Liver (tissue), 9 donors: Measurements from ENCODE around the gene MST1. TPM values are rescaled to one million over a fixed set of nuclear protein-coding genes. Genes with fewer than 3 reads are reported as not detected.

Source experiments
- DNase-seq: peaks from one replicate; pipeline ENCODE4 v3.0.0-alpha.2; 2017; ENCODE audit warnings: low spot score
- H3K27ac ChIP-seq, 2 donors: one replicate each; pipeline ENCODE4 v1.7.0; 2013; ENCODE audit warnings: inconsistent platforms in 2 of 2, low read length in 2 of 2, control low read depth in 1 of 2, low read depth in 1 of 2, mild to moderate bottlenecking in 1 of 2
- H3K27me3 ChIP-seq, 4 donors: one replicate each; pipeline versions ENCODE4 v1.6.1 to v1.7.0; 2013; ENCODE audit warnings: low read length in 3 of 4, inconsistent platforms in 1 of 4, mild to moderate bottlenecking in 1 of 4, moderate library complexity in 1 of 4; ENCODE audit not compliant: control insufficient read depth in 4 of 4, insufficient read depth in 4 of 4
- H3K36me3 ChIP-seq, 4 donors: one replicate each; pipeline versions ENCODE4 v1.6.1 to v1.7.0; 2013; ENCODE audit warnings: low read length in 3 of 4, mild to moderate bottlenecking in 3 of 4, low read depth in 1 of 4, moderate library complexity in 1 of 4; ENCODE audit not compliant: control insufficient read depth in 4 of 4, insufficient read depth in 3 of 4
- H3K4me1 ChIP-seq, 4 donors: one replicate each; pipeline versions ENCODE4 v1.6.1 to v1.7.0; 2013; ENCODE audit warnings: low read length in 3 of 4, mild to moderate bottlenecking in 3 of 4, moderate library complexity in 1 of 4; ENCODE audit not compliant: control insufficient read depth in 4 of 4, insufficient read depth in 4 of 4
- H3K4me3 ChIP-seq, 3 donors: one replicate each; pipeline versions ENCODE4 v1.6.1 to v1.7.0; 2013; ENCODE audit warnings: low read length in 3 of 3, control low read depth in 1 of 3, low read depth in 1 of 3, mild to moderate bottlenecking in 1 of 3
- H3K9ac ChIP-seq, 2 donors: one replicate each; pipeline ENCODE4 v1.7.0; 2013; ENCODE audit warnings: low read length in 2 of 2, mild to moderate bottlenecking in 2 of 2, moderate library complexity in 2 of 2, control low read depth in 1 of 2, low read depth in 1 of 2
- H3K9me3 ChIP-seq, 4 donors: one replicate each; pipeline versions ENCODE4 v1.6.1 to v1.7.0; 2013; ENCODE audit warnings: low read length in 3 of 4; ENCODE audit not compliant: control insufficient read depth in 4 of 4
- ATF3 ChIP-seq: IDR thresholded peaks from 2 replicates; pipeline ENCODE4 v1.6.1; 2016; ENCODE audit warnings: antibody characterized with exemption
- EGR1 ChIP-seq, 2 donors: IDR thresholded peaks; 2 replicates each; pipeline ENCODE4 v1.6.1; 2016 to 2018; ENCODE audit warnings: antibody characterized with exemption in 2 of 2, low read depth in 2 of 2
- FOXA1 ChIP-seq: IDR thresholded peaks from 2 replicates; pipeline ENCODE4 v1.6.1; 2016; ENCODE audit warnings: antibody characterized with exemption
- FOXA2 ChIP-seq: IDR thresholded peaks from 2 replicates; pipeline ENCODE4 v1.6.1; 2016; ENCODE audit warnings: antibody characterized with exemption
- GABPA ChIP-seq, 2 donors: IDR thresholded peaks in 1 of 2; conservative IDR thresholded peaks in 1 of 2; 2 replicates each; pipeline ENCODE4 v1.6.1; 2016; ENCODE audit warnings: antibody characterized with exemption in 2 of 2, mild to moderate bottlenecking in 1 of 2, moderate library complexity in 1 of 2
- HNF4A ChIP-seq, 2 donors: conservative IDR thresholded peaks; 2 replicates each; pipeline ENCODE4 v1.6.1; 2016; ENCODE audit warnings: antibody characterized with exemption in 2 of 2, mild to moderate bottlenecking in 2 of 2
- HNF4G ChIP-seq: IDR thresholded peaks from 2 replicates; pipeline ENCODE4 v1.6.1; 2016; ENCODE audit warnings: antibody characterized with exemption
- MAX ChIP-seq: IDR thresholded peaks from 2 replicates; pipeline ENCODE4 v1.6.1; 2016; ENCODE audit warnings: antibody characterized with exemption
- NR2F2 ChIP-seq: IDR thresholded peaks from 2 replicates; pipeline ENCODE4 v1.6.1; 2016; ENCODE audit warnings: antibody characterized with exemption
- RAD21 ChIP-seq, 2 donors: IDR thresholded peaks; 2 replicates each; pipeline ENCODE4 v1.6.1; 2016; ENCODE audit warnings: antibody characterized with exemption in 2 of 2, mild to moderate bottlenecking in 2 of 2
- RXRA ChIP-seq, 2 donors: IDR thresholded peaks; 2 replicates each; pipeline ENCODE4 v1.6.1; 2017 to 2018; ENCODE audit warnings: antibody characterized with exemption in 2 of 2, mild to moderate bottlenecking in 1 of 2
- SP1 ChIP-seq: IDR thresholded peaks from 2 replicates; pipeline ENCODE4 v1.6.1; 2018; ENCODE audit warnings: antibody characterized with exemption, mild to moderate bottlenecking
- TAF1 ChIP-seq: conservative IDR thresholded peaks from 2 replicates; pipeline ENCODE4 v1.6.1; 2016; ENCODE audit warnings: antibody characterized with exemption, mild to moderate bottlenecking
- YY1 ChIP-seq: IDR thresholded peaks from 2 replicates; pipeline ENCODE4 v1.6.1; 2016; ENCODE audit warnings: antibody characterized with exemption, mild to moderate bottlenecking
- ZBTB33 ChIP-seq: IDR thresholded peaks from 2 replicates; pipeline ENCODE4 v1.6.1; 2016; ENCODE audit warnings: antibody characterized with exemption
- WGBS: extraction: QIAGEN DNeasy Blood & Tissue Kit; methylation state at CpG from one replicate; pipeline ENCODE4 v1.1.7; 2013; 5-methylcytosine and 5-hydroxymethylcytosine counted together
- polyA plus RNA-seq, 2 donors: library from polyadenylated mRNA; stranded (reverse) in 1 of 2; unstranded in 1 of 2; fragments of 200-250 nt in 1 of 2; fragments of >200 nt in 1 of 2; fragmentation: Nextera tagmentation in 1 of 2; extraction: Ambion mirVana in 1 of 2; gene quantifications; one replicate each; pipeline versions ENCODE4 v1.2.1 to v1.2.3, GENCODE V29; 2013 to 2015
- total RNA-seq, 2 donors: library from RNA; depleted of rRNA; stranded (reverse); fragments of >200 nt; gene quantifications; one replicate each; pipeline ENCODE4 v1.2.3, GENCODE V29; 2014
- TF ChIP-seq, protein P1 (sequence below): fragments of 150-350 bp; IDR thresholded peaks from 2 replicates; pipeline ENCODE4 v1.5.1; 2017; ENCODE audit warnings: improper control_type of control experiment, low read depth, low read length; ENCODE audit not compliant: missing input control
- TF ChIP-seq, protein P2 (sequence below): IDR thresholded peaks from 2 replicates; pipeline ENCODE4 v1.6.1; 2016; ENCODE audit warnings: antibody characterized with exemption, mild to moderate bottlenecking
- donor health status: healthy.
- donor health status: healthy.
- donor health status: healthy.
- donor health status: healthy.
- donor health status: healthy.

The MST1 gene
- total and polyA plus RNA-seq, 4 donors: 262 to 634 (median 530) TPM

GRCh38 chr3:49641921-49642707, 47.2 kb downstream of the MST1 start:
- 93% methylated on average over 14 of the region's 14 CpGs for WGBS
- TF ChIP-seq NR2F2: no peak
- no peak for TF ChIP-seq FOXA2
- no peak for TF ChIP-seq TAF1
- no peak for TF ChIP-seq EGR1 (IDR thresholded peaks at IDR 0.05; ENCODE audit: low read depth in 2 of 2)
- no peak for TF ChIP-seq HNF4A (conservative IDR thresholded peaks at IDR 0.05)
- TF ChIP-seq ZBTB33: no peak
- no peak for TF ChIP-seq MAX
- no peak for TF ChIP-seq ATF3
- no peak for TF ChIP-seq HNF4G
- TF ChIP-seq RAD21 (IDR thresholded peaks at IDR 0.05): no peak
- TF ChIP-seq, protein P1, sequence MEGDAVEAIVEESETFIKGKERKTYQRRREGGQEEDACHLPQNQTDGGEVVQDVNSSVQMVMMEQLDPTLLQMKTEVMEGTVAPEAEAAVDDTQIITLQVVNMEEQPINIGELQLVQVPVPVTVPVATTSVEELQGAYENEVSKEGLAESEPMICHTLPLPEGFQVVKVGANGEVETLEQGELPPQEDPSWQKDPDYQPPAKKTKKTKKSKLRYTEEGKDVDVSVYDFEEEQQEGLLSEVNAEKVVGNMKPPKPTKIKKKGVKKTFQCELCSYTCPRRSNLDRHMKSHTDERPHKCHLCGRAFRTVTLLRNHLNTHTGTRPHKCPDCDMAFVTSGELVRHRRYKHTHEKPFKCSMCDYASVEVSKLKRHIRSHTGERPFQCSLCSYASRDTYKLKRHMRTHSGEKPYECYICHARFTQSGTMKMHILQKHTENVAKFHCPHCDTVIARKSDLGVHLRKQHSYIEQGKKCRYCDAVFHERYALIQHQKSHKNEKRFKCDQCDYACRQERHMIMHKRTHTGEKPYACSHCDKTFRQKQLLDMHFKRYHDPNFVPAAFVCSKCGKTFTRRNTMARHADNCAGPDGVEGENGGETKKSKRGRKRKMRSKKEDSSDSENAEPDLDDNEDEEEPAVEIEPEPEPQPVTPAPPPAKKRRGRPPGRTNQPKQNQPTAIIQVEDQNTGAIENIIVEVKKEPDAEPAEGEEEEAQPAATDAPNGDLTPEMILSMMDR: no peak
- TF ChIP-seq, protein P2, sequence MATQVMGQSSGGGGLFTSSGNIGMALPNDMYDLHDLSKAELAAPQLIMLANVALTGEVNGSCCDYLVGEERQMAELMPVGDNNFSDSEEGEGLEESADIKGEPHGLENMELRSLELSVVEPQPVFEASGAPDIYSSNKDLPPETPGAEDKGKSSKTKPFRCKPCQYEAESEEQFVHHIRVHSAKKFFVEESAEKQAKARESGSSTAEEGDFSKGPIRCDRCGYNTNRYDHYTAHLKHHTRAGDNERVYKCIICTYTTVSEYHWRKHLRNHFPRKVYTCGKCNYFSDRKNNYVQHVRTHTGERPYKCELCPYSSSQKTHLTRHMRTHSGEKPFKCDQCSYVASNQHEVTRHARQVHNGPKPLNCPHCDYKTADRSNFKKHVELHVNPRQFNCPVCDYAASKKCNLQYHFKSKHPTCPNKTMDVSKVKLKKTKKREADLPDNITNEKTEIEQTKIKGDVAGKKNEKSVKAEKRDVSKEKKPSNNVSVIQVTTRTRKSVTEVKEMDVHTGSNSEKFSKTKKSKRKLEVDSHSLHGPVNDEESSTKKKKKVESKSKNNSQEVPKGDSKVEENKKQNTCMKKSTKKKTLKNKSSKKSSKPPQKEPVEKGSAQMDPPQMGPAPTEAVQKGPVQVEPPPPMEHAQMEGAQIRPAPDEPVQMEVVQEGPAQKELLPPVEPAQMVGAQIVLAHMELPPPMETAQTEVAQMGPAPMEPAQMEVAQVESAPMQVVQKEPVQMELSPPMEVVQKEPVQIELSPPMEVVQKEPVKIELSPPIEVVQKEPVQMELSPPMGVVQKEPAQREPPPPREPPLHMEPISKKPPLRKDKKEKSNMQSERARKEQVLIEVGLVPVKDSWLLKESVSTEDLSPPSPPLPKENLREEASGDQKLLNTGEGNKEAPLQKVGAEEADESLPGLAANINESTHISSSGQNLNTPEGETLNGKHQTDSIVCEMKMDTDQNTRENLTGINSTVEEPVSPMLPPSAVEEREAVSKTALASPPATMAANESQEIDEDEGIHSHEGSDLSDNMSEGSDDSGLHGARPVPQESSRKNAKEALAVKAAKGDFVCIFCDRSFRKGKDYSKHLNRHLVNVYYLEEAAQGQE: no peak
- Histone ChIP-seq H3K4me3 (no peak overlapping the region), H3K4me1 (peaks cover 3 to 16% (median 10%) of the 10 kb centered on the region in 4 donors), H3K27me3 (no peaks in the 10 kb centered on the region), H3K9me3 (no peaks in the 10 kb centered on the region), H3K9ac (no peak overlapping the region), H3K27ac (no peak overlapping the region), H3K36me3 (no peaks in the 10 kb centered on the region)
- DNase-seq: no peak

GRCh38 chr3:49641292-49641691, 48.0 kb downstream of the MST1 start:
- Histone ChIP-seq H3K4me1 (peaks cover 2 to 14% (median 8%) of the 10 kb centered on the region in 4 donors), H3K36me3 (no peaks in the 10 kb centered on the region), H3K9ac (no peak overlapping the region), H3K4me3 (no peak overlapping the region), H3K9me3 (no peaks in the 10 kb centered on the region), H3K27me3 (no peaks in the 10 kb centered on the region), H3K27ac (no peak overlapping the region)
- 82% methylated on average over 7 of the region's 7 CpGs for WGBS
- DNase-seq: no peak
- no peak for TF ChIP-seq ATF3
- no peak for TF ChIP-seq FOXA1
- no peak for TF ChIP-seq EGR1 (IDR thresholded peaks at IDR 0.05; ENCODE audit: low read depth in 2 of 2)
- TF ChIP-seq TAF1: no peak
- no peak for TF ChIP-seq HNF4G
- no peak for TF ChIP-seq RXRA (IDR thresholded peaks at IDR 0.05)
- TF ChIP-seq YY1: no peak
- no peak for TF ChIP-seq NR2F2
- no peak for TF ChIP-seq FOXA2
- TF ChIP-seq ZBTB33: no peak
- no peak for TF ChIP-seq HNF4A (conservative IDR thresholded peaks at IDR 0.05)
- TF ChIP-seq, protein P1: no peak
- no peak for TF ChIP-seq GABPA (IDR thresholded peaks at IDR 0.05 in 1 of 2, conservative IDR thresholded peaks at IDR 0.05 in 1 of 2)
- TF ChIP-seq SP1: no peak
